OCI-LY3 (cell line): Measurements from ENCODE around the gene ACACB.

Source experiments
- CTCF ChIP-seq: fragments of 200-600, 300-600 bp; sonication (generic); IDR thresholded peaks from 2 replicates; pipeline ENCODE4 v1.5.1; 2014; ENCODE audit warnings: antibody characterized with exemption, low read length, low read depth
- EZH2phosphoT487 ChIP-seq: fragments of 200-600 bp; shearing (Covaris generic); IDR thresholded peaks from 2 replicates; pipeline ENCODE4 v1.6.1; 2018; ENCODE audit warnings: antibody characterized with exemption, mixed run types, low read depth

GRCh38 chr12:109127533-109128242 lies 11.3 kb downstream of the ACACB start:
- no peak for TF ChIP-seq CTCF
- TF ChIP-seq EZH2phosphoT487, result no peak
